ENCODE results near the gene ACOXL.
"Not testable (repeated sequence)": the region's sequence is repeated elsewhere in the genome, so short reads cannot be mapped to it uniquely, and the experiment has no call there.

Gene ACOXL

GRCh38 chr2:110732422-110733413 is at the start of gene ACOXL:
TSS of gene ACOXL (plus strand) at chr2:110732573. CDS start at chr2:110768390, 35,817 bp downstream.
- DNase-seq = peak; percentile 55 to 64

- no peak for DNase-seq
Measured at GRCh38 chr2:110682872-110683271, 49.5 kb upstream of the ACOXL start.

- DNase-seq = not testable (repeated sequence)
Measured at GRCh38 chr2:110687775-110688484, 44.4 kb upstream of the ACOXL start.

GRCh38 chr2:110688594-110689091 is 43.7 kb upstream of the ACOXL start:
- no peak for DNase-seq

GRCh38 chr2:110690083-110690965 is 42.0 kb upstream of the ACOXL start:
- no peak for DNase-seq

- DNase-seq = no peak
Measured at GRCh38 chr2:110691612-110692258, 40.6 kb upstream of the ACOXL start.

- DNase-seq = not testable (repeated sequence)
Measured at GRCh38 chr2:110695146-110695898, 37.1 kb upstream of the ACOXL start.

GRCh38 chr2:110698253-110698652 is 34.1 kb upstream of the ACOXL start:
- not testable (repeated sequence) for DNase-seq

GRCh38 chr2:110702514-110703380 is 29.6 kb upstream of the ACOXL start:
- no peak for DNase-seq

GRCh38 chr2:110707386-110707965 is 24.9 kb upstream of the ACOXL start:
- DNase-seq = no peak

GRCh38 chr2:110708455-110708854 is 23.9 kb upstream of the ACOXL start:
- DNase-seq = no peak

- no peak for DNase-seq
Measured at GRCh38 chr2:110712737-110713136, 19.6 kb upstream of the ACOXL start.

- no peak for DNase-seq
Measured at GRCh38 chr2:110713513-110714362, 18.6 kb upstream of the ACOXL start.

- DNase-seq = no peak
Measured at GRCh38 chr2:110714452-110715224, 17.7 kb upstream of the ACOXL start.

GRCh38 chr2:110716959-110717645 is 15.3 kb upstream of the ACOXL start:
- DNase-seq = no peak

- no peak for DNase-seq
Measured at GRCh38 chr2:110717734-110718133, 14.6 kb upstream of the ACOXL start.

- DNase-seq = no peak
Measured at GRCh38 chr2:110718382-110718781, 14.0 kb upstream of the ACOXL start.

Data from NCI-H2081 (cell line).